IMR-90 (cell line): Measurements from ENCODE around the gene ADCY9.

Source experiments
- CTCF ChIP-seq: conservative IDR thresholded peaks from 2 replicates; pipeline ENCODE4 v1.5.1; 2012; ENCODE audit warnings: mild to moderate bottlenecking, low read depth, low read length, improper control_type of control experiment
- POLR2A ChIP-seq: IDR thresholded peaks from 2 replicates; pipeline ENCODE4 v1.6.1; 2012; ENCODE audit warnings: mild to moderate bottlenecking, low read depth, low read length
- RFX5 ChIP-seq: IDR thresholded peaks from 2 replicates; pipeline ENCODE4 v1.8.0; 2012; ENCODE audit warnings: low read depth, mild to moderate bottlenecking, low read length, moderate library complexity

GRCh38 chr16:4142268-4142667, 26.0 kb upstream of the ADCY9 start:
- TF ChIP-seq CTCF (no peak), POLR2A (no peak), RFX5 (no peak)
